Esophagus squamous epithelium (tissue), 4 donors: ENCODE data around the gene MEF2C.

Experiments used
- CTCF ChIP-seq, 6 experiments: fragments of 450-650 bp in 4 of 6; fragments of 200-600 bp in 2 of 6; sonication (generic) in 2 of 6; IDR thresholded peaks; one replicate each; pipeline ENCODE4 v1.5.1; 2016 to 2019; ENCODE audit warnings: antibody characterized with exemption in 6 of 6, mild to moderate bottlenecking in 4 of 6, moderate library complexity in 4 of 6
- POLR2A ChIP-seq, 4 donors: fragments of 450-650 bp; IDR thresholded peaks; one replicate each; pipeline ENCODE4 v1.6.1; 2017; ENCODE audit warnings: antibody characterized with exemption in 4 of 4, mild to moderate bottlenecking in 4 of 4, moderate library complexity in 3 of 4

- TF ChIP-seq CTCF (IDR thresholded peaks at IDR 0.05) = no peak
- TF ChIP-seq POLR2A (IDR thresholded peaks at IDR 0.05) = no peak
These were observed 1.4 kb downstream of the MEF2C start for GRCh38 chr5:88881571-88881971.
